ENCODE data around the gene FBN3.

DNA sequence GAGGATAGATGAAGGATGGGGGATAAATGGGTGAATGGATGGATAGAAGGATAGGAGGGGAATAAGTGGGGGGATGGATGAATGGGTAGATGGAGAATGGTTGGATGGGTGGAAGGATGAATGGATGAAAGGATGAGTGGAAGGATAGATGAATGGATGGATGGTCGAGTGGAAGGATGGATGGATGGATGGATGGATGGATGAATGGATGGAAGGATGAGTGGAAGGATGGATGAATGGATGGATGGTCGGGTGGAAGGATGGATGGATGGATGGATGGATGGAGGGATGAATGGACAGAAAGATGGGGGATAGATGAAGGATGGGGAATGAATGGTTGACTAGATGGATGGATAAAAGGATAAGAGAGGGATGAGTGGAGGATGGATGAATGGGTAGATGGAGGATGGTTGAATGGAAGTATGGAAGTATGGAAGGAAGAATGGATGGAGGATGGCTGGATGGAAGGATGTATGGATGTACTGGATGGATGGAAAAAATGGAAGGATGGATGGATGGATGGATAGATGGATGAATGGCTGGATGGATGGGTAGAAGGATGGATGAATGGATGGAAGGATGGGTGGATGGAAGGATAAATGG, 42.0 kb downstream of the FBN3 start:
- TF ChIP-seq, protein P1, sequence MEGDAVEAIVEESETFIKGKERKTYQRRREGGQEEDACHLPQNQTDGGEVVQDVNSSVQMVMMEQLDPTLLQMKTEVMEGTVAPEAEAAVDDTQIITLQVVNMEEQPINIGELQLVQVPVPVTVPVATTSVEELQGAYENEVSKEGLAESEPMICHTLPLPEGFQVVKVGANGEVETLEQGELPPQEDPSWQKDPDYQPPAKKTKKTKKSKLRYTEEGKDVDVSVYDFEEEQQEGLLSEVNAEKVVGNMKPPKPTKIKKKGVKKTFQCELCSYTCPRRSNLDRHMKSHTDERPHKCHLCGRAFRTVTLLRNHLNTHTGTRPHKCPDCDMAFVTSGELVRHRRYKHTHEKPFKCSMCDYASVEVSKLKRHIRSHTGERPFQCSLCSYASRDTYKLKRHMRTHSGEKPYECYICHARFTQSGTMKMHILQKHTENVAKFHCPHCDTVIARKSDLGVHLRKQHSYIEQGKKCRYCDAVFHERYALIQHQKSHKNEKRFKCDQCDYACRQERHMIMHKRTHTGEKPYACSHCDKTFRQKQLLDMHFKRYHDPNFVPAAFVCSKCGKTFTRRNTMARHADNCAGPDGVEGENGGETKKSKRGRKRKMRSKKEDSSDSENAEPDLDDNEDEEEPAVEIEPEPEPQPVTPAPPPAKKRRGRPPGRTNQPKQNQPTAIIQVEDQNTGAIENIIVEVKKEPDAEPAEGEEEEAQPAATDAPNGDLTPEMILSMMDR (IDR thresholded peaks at IDR 0.05): no peak
- no peak for TF ChIP-seq SIN3A (IDR thresholded peaks at IDR 0.05; ENCODE audit: borderline replicate concordance, insufficient read depth, low read depth, low read length)

Data from Panc1 (cell line).